GM18508 (cell line): ENCODE results near the gene KDM5A.
"Not testable (repeated sequence)": the region's sequence is repeated elsewhere in the genome, so short reads cannot be mapped to it uniquely, and the experiment has no call there.

Experiments
- ATAC-seq: cut with Tn5 transposase; IDR thresholded peaks from one replicate; pipeline ENCODE4 v1.9.1; 2021; ENCODE audit warnings: moderate number of reproducible peaks; ENCODE audit not compliant: insufficient read depth, unreplicated experiment

Gene KDM5A

GRCh38 chr12:389142-390096 is at the start of gene KDM5A:
KDM5A (minus strand) TSS chr12:389320; CDS start chr12:389091, 229 bp downstream.
- ATAC-seq, result peak; percentile 61

GRCh38 chr12:435737-436136 is 46.6 kb upstream of the KDM5A start:
- not testable (repeated sequence) for ATAC-seq

DNA sequence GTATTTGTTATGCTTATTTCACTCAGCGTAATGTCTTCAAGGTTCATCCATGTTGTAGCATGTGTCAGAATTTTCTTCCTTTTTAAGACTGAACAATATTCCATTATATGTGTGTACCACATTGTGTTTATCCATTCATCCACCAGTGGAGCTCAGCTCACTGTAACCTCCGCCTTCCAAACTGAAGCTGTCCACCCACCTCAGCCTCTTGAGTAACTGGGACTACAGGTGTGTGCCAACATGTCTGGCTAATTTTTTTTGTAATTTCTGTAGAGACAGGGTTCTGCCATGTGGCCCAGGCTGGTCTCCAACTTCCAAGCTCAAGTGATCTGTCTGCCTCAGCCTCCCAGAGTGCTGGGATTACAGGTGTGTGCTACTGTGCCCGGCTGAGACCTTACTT is 33.4 kb upstream of the KDM5A start:
- ATAC-seq, result no peak

- ATAC-seq, result no peak
Measured at GRCh38 chr12:418432-418831, 29.3 kb upstream of the KDM5A start.

DNA sequence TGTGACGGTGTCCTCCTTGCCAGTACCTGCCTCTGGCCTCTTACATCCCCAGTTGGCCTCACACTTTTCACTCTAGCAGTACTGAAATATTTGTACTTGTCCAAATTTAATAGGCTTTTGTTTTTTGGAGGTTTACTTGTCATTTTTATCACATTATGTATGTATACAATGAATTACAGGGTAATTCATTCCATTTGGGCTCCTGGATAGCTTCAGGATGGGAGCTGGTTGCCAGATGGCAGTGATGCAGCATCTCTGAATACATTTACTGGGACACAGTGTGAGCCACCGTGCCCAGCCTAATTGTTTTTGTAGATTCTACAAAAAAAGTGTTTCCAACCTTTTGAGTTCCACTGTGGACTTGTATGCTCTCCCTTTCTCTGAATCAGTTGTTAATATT is 25.7 kb upstream of the KDM5A start:
- no peak for ATAC-seq

DNA sequence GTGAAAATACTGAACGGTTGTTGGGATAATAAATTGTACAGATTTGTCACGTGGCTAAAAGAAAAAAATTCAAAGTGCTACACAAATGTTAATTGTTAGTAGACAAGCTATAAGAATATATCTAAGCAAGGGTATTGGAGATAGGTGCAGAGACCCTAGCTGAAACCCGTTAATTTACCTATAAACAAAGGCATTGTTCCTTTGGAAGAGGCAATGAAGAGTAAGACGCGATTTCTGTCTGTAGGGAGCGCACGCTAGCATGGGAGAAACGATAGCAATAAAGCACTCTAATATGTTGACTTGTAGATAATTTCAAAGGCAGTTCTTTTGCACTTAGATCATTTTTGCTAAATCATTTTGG is 12.9 kb upstream of the KDM5A start:
- no peak for ATAC-seq

DNA sequence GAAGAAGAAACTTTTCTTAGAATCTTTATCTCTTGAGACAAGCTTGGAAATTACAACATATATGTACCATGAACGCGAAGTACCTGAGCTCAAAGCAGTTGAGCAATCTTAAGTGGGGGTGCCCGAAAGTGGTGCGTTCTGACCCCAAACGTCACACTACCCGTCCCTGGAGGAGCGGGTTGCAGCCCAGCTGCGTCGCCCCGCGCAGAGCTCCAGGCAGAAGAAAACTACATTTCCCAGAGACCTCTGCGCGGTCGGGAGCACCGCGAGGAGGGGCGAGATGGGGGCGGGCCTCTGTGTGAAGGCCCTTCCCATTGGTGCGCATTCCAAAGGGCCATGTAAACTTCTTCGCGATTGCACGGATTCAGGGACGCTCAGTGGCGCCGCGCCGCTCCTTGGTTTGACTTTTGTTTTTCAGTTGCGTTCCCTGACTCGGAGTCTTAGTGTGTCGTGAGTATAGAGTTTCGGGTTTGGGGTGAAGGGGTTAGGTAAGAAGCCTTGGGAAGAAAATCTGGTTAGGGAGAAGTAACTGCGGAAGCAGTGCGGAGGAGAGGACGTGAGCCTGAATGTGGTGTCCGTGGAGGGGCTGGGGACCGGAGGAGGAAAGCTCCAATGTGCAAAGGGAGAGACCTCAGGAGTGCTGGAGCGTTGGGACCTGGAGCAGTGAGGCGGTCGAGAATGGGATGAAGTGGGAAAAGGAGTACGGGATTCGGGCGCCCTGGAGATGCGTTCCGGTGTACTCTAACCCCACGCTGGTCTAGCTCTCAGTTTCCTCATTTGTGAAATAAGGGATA is 12.3 kb upstream of the KDM5A start, which contains the start of gene CCDC77:
Gene CCDC77, plus strand, starts transcription at position 410 of the 794 bp plus-strand sequence. CDS start 7,740 bp downstream, outside the sequence.
- ATAC-seq, result peak; percentile 82

DNA sequence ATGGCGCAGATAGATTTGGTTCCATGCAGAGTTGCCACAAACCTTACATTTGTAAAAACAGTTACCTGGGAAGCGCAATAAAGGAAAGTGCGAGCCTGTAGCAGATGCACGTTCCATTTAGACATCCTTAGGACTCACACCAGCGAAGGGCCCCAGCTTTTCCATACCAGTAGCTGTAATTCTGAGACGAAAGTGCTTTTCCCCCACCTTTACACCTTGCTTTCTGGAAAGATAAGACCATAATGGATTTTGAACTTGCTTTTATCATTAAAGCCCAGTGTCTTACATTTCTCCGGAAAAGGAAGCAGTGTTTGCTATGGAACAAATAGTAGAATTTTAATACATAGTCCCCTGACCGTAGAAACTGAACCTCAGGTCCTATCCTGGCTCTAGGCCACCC is 11.7 kb upstream of the KDM5A start:
- ATAC-seq, result no peak

DNA sequence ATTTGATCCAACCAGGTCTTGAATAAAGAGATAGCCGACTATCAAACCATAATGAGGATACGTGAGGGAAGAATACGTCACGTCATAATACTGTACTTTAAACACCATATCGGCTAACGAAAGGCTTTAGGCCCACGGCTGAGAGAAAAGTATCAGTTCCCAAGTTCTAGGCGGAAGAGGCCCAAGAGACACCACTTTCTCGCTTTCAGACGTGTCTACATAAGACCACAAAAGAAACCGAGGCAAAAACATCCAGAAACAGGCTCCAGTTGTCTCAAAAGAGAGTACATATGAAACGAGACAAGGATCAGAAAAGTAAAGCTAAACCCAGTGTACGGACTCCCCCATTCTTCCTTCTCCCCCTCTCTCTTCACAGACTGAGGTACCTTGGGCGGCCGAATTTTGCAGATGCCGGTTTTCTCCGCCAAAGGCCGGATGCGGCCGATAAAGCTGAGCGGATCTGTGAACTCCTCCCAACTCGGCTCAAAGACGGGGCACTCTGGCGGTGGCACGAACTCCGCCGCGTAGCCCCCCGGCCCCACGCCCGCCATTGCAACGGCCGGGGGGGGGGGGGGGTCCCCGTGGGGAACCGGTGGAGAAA is 479 bp downstream of the KDM5A start:
- no peak for ATAC-seq

GRCh38 chr12:388012-388411 is 1.1 kb downstream of the KDM5A start:
- ATAC-seq, result no peak

GRCh38 chr12:386651-387050 is 2.5 kb downstream of the KDM5A start:
- no peak for ATAC-seq

GRCh38 chr12:370739-371485 is 18.2 kb downstream of the KDM5A start:
- ATAC-seq, result not testable (repeated sequence)

GRCh38 chr12:367972-368371 is 21.1 kb downstream of the KDM5A start:
- no peak for ATAC-seq

DNA sequence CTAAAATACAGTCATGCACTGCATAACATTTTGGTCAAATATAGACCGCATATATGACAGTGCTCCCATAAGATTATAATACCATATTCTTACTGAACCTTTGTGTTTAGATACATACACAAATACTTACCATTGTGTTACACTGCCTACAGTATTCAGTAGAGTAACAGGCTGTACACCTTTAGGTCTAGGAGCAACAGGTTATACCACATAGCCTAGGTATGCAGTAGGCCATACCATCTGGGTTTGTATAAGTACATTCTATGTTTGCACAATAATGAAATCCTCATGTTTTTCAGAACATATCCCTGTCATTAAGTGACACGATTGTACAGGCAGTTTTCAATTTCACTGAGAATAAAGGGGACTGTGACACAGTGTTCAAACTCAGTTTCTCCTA is 22.3 kb downstream of the KDM5A start:
- ATAC-seq, result no peak

DNA sequence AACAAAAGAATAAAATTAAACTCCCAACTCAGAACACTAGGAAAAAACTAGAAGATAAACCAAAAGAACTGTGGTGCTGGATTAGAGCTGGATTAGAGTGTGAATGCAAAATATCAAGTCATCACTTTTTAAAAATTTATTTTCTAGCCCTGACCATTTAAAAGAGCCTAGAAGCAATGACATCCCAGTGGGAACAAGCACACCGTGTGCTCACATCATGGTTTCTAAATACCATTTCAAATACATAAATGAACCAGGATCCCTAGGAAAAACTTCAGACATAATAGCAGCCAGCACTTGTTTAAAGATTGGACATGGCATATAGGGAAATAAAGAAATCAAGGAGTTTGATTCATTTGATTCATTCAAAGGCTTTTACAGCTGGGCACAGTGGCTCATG is 30.0 kb downstream of the KDM5A start:
- no peak for ATAC-seq

DNA sequence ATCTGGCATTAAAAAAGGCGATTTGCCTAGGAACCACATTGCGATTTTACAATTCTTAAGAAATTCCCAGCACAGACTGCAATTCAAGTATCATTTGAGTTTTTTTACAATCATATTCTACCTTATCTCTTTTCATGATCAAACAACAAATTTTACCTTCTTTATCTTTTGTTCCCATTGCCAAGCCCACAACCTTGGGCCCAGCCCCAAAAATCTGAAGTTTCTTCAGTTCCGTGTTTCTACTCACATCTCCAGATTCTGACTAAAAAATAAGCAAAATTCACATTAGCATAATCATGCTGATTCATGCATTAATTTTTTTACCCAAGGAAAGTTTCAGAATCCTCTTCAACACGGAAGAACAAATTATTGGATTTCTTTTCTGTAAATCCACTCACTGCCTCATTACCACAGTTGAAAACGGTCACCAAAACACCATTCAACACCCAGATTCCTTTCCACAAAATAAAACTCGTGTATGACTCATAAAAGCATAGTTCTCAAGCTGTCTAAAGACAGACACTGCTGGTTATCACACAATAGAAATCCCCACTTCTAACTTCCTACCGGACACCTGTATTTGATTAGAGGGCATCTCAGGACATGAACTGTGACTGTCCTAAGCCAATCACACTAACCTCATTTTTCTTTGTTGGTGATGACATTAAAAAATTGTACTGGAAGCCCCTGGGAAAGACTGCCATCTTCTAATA is 32.7 kb downstream of the KDM5A start:
- no peak for ATAC-seq

DNA sequence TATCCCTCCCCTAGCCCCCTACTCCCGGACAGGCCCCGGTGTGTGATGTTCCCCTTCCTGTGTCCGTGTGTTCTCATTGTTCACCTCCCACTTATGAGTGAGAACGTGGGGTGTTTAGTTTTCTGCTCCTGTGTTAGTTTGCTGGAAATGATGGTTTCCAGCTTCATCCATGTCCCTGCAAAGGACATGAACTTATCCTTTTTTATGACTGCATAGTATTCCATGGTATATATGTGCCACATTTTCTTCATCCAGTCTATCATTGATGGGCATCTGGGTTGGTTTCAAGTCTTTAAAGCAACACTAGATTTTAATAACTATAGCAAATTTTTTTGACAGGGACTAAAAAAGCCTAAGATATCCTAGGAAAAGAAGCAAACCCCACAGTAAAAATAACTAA is 37.9 kb downstream of the KDM5A start:
- not testable (repeated sequence) for ATAC-seq

DNA sequence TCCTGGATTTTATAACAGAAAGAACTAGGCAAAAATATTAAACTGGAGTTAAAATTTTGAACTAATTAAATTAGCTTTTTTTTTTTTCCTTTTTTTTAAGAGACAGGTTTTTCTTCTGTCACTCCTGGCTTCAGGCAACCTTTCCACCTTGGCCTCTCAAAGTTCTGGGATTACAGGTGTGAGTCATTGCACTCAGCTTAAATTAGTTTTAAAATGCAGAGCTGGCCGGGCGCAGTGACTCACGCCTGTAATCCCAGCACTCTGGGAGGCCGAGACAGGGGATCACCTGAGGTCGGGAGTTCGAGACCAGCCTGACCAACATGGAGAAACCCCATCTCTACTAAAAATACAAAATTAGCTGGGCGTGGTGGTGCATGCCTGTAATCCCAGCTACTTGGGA is 39.5 kb downstream of the KDM5A start:
- not testable (repeated sequence) for ATAC-seq

- not testable (repeated sequence) for ATAC-seq
Measured at GRCh38 chr12:343036-343435, 46.1 kb downstream of the KDM5A start.
